Thyroid gland (tissue), 4 donors: ENCODE measurements around the gene PRAMEF20.
"Not testable (repeated sequence)": the region's sequence is repeated elsewhere in the genome, so short reads cannot be mapped to it uniquely, and the experiment has no call there.

Source experiments
- POLR2A ChIP-seq, 2 donors: fragments of 450-650 bp; IDR thresholded peaks; one replicate each; pipeline ENCODE4 v1.6.1; 2017; ENCODE audit warnings: antibody characterized with exemption in 2 of 2, mild to moderate bottlenecking in 2 of 2, moderate library complexity in 1 of 2
- TF ChIP-seq, protein P1 (sequence below), 6 experiments: fragments of 200-600 bp in 3 of 6; fragments of 450-650 bp in 3 of 6; sonication (generic) in 3 of 6; IDR thresholded peaks; one replicate each; pipeline ENCODE4 v1.5.1; 2016 to 2019; ENCODE audit warnings: antibody characterized with exemption in 6 of 6, mild to moderate bottlenecking in 2 of 6, inconsistent platforms in 1 of 6, moderate library complexity in 1 of 6

DNA sequence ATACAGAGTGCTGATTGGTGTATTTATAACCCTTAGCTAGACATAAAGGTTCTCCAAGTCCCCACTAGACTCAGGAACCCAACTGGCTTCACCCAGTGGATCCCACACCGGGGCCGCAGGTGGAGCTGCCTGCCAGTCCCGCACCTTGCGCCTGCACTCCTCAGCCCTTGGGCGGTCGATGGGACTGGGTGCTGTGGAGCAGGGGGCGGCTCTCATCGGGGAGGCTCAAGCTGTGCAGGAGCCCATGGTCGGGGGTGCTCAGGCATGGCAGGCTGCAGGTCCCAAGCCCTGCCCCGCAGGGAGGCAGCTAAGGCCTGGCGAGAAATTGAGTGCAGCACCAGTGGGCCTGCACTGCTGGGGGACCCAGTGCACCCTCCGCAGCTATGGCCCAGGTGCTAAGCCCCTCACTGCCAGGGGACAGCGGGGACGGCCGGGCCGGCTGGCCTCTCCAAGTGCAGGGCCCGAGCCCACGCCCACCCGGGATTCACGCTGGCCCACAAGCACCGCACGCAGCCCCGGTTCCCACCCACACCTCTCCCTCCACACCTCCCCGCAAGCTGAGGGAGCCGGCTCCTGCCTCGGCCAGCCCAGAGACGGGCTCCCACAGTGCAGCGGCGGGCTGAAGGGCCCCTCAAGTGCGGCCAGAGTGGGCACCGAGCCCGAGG lies 23.6 kb downstream of the PRAMEF20 start:
- not testable (repeated sequence) for TF ChIP-seq POLR2A (IDR thresholded peaks at IDR 0.05)
- TF ChIP-seq, protein P1, sequence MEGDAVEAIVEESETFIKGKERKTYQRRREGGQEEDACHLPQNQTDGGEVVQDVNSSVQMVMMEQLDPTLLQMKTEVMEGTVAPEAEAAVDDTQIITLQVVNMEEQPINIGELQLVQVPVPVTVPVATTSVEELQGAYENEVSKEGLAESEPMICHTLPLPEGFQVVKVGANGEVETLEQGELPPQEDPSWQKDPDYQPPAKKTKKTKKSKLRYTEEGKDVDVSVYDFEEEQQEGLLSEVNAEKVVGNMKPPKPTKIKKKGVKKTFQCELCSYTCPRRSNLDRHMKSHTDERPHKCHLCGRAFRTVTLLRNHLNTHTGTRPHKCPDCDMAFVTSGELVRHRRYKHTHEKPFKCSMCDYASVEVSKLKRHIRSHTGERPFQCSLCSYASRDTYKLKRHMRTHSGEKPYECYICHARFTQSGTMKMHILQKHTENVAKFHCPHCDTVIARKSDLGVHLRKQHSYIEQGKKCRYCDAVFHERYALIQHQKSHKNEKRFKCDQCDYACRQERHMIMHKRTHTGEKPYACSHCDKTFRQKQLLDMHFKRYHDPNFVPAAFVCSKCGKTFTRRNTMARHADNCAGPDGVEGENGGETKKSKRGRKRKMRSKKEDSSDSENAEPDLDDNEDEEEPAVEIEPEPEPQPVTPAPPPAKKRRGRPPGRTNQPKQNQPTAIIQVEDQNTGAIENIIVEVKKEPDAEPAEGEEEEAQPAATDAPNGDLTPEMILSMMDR (IDR thresholded peaks at IDR 0.05), result not testable (repeated sequence)
